Peyer's patch (tissue), 4 donors: ENCODE data around the gene DSG2. TPM values are rescaled to one million over a fixed set of nuclear protein-coding genes. Genes with fewer than 3 reads are reported as not detected.

Source experiments
- DNase-seq, 3 donors: peaks; one replicate each; pipeline ENCODE4 v3.0.0-alpha.2; 2017 to 2019
- H3K27ac ChIP-seq, 4 donors: fragments of 200-600 bp; sonication (generic); one replicate each; pipeline ENCODE4 v1.5.1; 2016 to 2019
- H3K27me3 ChIP-seq, 2 donors: fragments of 200-600 bp; sonication (generic); one replicate each; pipeline ENCODE4 v1.5.1; 2019
- H3K36me3 ChIP-seq, 3 donors: fragments of 200-600 bp; sonication (generic); one replicate each; pipeline ENCODE4 v1.5.1; 2016 to 2019
- H3K4me1 ChIP-seq, 4 donors: fragments of 200-600 bp; sonication (generic); one replicate each; pipeline ENCODE4 v1.5.1; 2016 to 2019
- H3K4me3 ChIP-seq, 4 donors: fragments of 200-600 bp; sonication (generic); 1 replicate in 3 of 4; 2 replicates in 1 of 4; pipeline ENCODE4 v1.5.1; 2016 to 2019; ENCODE audit warnings: mild to moderate bottlenecking in 1 of 4
- H3K9me3 ChIP-seq, 4 donors: fragments of 200-600 bp; sonication (generic); one replicate each; pipeline ENCODE4 v1.5.1; 2016 to 2019; ENCODE audit warnings: mild to moderate bottlenecking in 1 of 4
- CTCF ChIP-seq, 6 experiments: fragments of 450-650 bp in 4 of 6; fragments of 200-600 bp in 2 of 6; sonication (generic) in 1 of 6; IDR thresholded peaks; one replicate each; pipeline ENCODE4 v1.5.1; 2017 to 2019; ENCODE audit warnings: antibody characterized with exemption in 6 of 6, mild to moderate bottlenecking in 3 of 6, moderate library complexity in 1 of 6
- POLR2A ChIP-seq, 2 donors: fragments of 450-650 bp; IDR thresholded peaks; one replicate each; pipeline ENCODE4 v1.5.1; 2017; ENCODE audit warnings: antibody characterized with exemption in 2 of 2, mild to moderate bottlenecking in 2 of 2, moderate library complexity in 2 of 2
- total RNA-seq, 4 donors: library from RNA; depleted of rRNA; stranded (reverse); fragments of >200 nt; gene quantifications; one replicate each; pipeline ENCODE4 v1.1.0, GENCODE V29; 2016

The DSG2 gene
- total RNA-seq, 4 donors from 2014 or later: 19.8 to 173 (median 128) TPM

- H3K36me3 ChIP-seq: no peaks in the 10 kb centered on the region
- DNase-seq: no peak
- no peaks in the 10 kb centered on the region for H3K27me3 ChIP-seq
- TF ChIP-seq POLR2A (IDR thresholded peaks at IDR 0.05) (no peak), CTCF (IDR thresholded peaks at IDR 0.05) (no peak)
- no peak overlapping the region for H3K4me3 ChIP-seq
- no peaks in the 10 kb centered on the region for H3K9me3 ChIP-seq
- H3K27ac ChIP-seq: no peak overlapping the region
- H3K4me1 ChIP-seq: peaks cover 0 to 29% (median 3%) of the 10 kb centered on the region in 4 donors
Measured at GRCh38 chr18:31508781-31509180, 10.8 kb downstream of the DSG2 start.

DNA sequence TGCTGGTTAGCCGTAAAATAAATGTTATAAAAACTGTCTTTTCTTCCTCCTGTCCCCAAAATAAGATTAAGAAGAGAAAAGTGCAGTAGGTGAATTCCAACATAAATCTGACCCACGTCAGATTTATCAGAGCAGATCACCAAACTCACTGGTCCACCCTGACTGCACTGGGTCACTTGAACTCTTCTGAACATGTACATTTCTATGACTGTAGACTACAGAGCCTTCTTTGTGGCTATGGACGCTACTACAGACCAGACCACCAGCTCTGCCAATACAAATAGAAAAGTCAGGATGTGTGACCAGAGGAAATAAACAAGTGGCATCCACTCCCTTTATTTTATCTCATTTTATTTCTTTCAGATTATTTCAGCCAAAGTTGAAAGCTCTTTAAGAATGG lies 11.6 kb downstream of the DSG2 start:
- no peaks in the 10 kb centered on the region for H3K36me3 ChIP-seq
- H3K27me3 ChIP-seq: no peaks in the 10 kb centered on the region
- H3K4me1 ChIP-seq: peaks cover 0 to 26% (median 3%) of the 10 kb centered on the region in 4 donors
- H3K9me3 ChIP-seq: no peaks in the 10 kb centered on the region
- H3K4me3 ChIP-seq: no peak overlapping the region
- H3K27ac ChIP-seq: no peak overlapping the region
- TF ChIP-seq CTCF (IDR thresholded peaks at IDR 0.05): no peak
- no peak for TF ChIP-seq POLR2A (IDR thresholded peaks at IDR 0.05)
- DNase-seq: no peak

GRCh38 chr18:31510319-31510718 lies 12.3 kb downstream of the DSG2 start:
- no peak for DNase-seq
- no peaks in the 10 kb centered on the region for H3K27me3 ChIP-seq
- no peaks in the 10 kb centered on the region for H3K9me3 ChIP-seq
- H3K4me1 ChIP-seq: peaks cover 0 to 20% (median 3%) of the 10 kb centered on the region in 4 donors
- peak in 1 of 6 experiments; percentile 16 for TF ChIP-seq CTCF (IDR thresholded peaks at IDR 0.05)
- TF ChIP-seq POLR2A (IDR thresholded peaks at IDR 0.05): no peak
- no peak overlapping the region for H3K4me3 ChIP-seq
- H3K27ac ChIP-seq: peak overlapping the region in 2 of 4 donors; percentile 9 to 41
- no peaks in the 10 kb centered on the region for H3K36me3 ChIP-seq

DNA sequence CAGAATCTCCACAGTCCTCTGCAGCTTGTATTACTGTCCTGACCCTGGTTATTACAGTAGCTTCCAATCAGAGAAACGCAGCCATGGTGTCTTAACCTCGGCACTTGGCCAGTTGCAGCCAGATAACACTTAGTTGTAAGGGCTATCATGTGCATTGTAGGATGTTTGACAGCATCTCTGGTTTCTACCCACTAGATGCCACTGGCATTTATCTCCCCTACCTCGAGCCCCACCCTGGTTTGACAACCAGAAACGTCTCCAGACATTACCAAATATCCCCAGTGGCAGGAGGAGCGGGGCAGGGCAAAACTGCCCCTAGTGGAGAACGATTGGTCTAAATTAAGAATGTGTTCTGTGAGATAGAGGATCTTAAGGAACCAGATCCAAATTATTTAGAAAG lies 13.1 kb downstream of the DSG2 start:
- H3K36me3 ChIP-seq: no peaks in the 10 kb centered on the region
- DNase-seq: no peak
- no peaks in the 10 kb centered on the region for H3K27me3 ChIP-seq
- H3K27ac ChIP-seq: peak overlapping the region in 2 of 4 donors; percentile 9 to 26
- H3K9me3 ChIP-seq: no peaks in the 10 kb centered on the region
- no peak overlapping the region for H3K4me3 ChIP-seq
- peaks cover 0 to 13% (median under 1%) of the 10 kb centered on the region in 4 donors for H3K4me1 ChIP-seq
- TF ChIP-seq POLR2A (IDR thresholded peaks at IDR 0.05) (no peak), CTCF (IDR thresholded peaks at IDR 0.05) (peak in 1 of 6 experiments; percentile 8)

DNA sequence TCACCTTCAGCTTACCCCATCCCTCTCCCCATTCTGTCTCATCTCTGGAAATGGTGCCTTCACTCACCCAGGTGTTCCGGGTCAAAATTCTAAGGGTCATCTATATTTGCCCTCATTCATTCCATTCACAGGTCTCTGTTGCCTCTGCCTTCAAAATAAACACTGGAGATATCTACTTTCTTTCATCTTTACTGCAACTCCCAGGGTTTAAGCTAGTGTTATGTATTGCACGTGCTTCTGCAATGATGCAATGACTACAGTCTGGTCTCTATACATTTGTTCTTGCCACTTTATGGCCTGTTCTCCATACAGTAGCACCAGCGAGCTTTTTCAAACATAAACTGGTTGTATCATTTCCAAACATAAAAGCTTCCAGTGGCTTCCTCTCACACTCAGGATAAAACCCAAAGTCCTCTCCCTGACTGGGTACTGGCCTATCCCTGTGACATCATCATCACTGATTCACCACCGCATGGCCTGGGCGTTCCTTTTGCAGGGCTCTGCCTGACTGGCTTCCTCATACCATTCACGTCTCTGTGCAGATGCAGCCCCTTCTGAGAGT lies 14.3 kb downstream of the DSG2 start:
- peak in 2 of 3 donors; percentile 81 to 90 for DNase-seq
- TF ChIP-seq POLR2A (IDR thresholded peaks at IDR 0.05) (peak in 1 of 2 donors; percentile 39), CTCF (IDR thresholded peaks at IDR 0.05) (peak in 1 of 6 experiments; percentile 1)
- Histone ChIP-seq H3K4me1 (peaks cover 0 to 13% (median 0%) of the 10 kb centered on the region in 4 donors), H3K27ac (peak overlapping the region in 3 of 4 donors; percentile 48 to 69 (median 57)), H3K27me3 (no peaks in the 10 kb centered on the region), H3K4me3 (no peak overlapping the region), H3K9me3 (no peaks in the 10 kb centered on the region), H3K36me3 (no peaks in the 10 kb centered on the region)
